GM19025 (cell line): ENCODE data around the gene LCP2.
A peak's percentile ranks its signal among the peaks of the same experiment; 100 is the strongest.

Source experiments
- ATAC-seq: cut with Tn5 transposase; IDR thresholded peaks from one replicate; pipeline ENCODE4 v1.9.1; 2021; ENCODE audit warnings: mild to moderate bottlenecking, low read depth, moderate library complexity; ENCODE audit not compliant: unreplicated experiment

LCP2 gene

GRCh38 chr5:170317499-170317898 is 19.9 kb upstream of the LCP2 start:
- no peak for ATAC-seq

DNA sequence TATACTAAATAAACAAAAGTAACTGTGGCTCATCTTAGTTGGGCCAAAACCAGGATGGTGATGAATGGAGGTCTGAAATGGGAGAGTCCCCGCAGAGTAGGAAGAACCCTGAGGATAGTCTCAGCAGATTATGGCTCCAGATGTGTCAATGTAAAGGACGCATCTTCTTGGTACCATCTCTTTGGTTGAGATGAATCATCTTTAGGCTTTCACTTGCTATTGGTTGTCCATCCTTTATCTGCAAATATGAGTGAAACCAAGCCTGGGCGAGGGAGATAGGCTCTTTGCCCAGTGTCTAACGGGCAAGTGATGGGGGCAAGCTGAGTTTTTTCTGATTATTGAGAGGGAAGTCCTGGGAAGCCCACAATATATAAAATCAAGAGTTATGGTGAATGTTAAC is 19.4 kb upstream of the LCP2 start:
- ATAC-seq = no peak

DNA sequence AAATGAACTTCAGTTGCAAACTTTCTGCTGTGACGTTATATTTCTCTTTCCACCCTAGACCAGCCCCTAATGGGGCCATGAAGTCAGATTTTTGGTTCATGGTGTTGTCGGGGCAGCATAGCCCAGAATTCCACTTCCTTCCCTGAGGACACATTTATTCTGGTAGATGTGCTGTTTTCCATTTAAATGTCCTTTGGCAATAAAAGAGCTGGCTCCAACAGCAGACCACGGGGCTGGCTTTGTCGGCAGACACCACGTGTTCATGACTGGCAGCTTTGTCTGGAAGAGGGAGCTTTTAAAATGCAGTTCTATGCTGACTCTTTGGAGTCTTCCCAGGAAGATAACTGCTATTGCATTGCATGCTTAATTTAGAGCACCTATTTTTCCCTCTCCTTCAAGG is 17.6 kb upstream of the LCP2 start:
- ATAC-seq = no peak

DNA sequence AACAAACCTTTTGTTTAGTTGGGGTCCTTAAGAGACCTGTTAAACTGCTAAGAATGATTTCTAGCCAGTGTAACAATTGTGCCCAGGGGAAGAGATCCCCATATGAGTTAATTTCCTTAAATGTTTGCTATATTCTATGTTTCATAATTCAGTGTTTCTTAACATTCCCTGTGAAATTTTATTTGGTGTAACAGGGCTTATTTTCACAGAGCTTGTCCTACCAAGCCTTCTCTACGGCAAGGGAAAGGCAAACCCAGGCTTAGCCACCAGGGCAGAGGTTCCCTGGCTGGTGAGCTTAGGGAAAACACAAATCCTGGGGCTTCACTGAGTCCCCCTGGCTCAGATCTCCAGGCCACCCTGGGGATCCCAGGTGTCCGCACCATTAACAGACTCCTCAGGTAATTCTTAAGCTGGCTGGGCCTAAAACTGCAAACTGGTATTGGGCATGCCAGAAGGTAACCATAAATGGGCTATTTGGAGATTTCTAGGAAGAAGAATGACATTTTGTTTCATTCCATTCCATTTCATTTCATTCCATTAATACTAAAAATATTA is 17.0 kb upstream of the LCP2 start:
- ATAC-seq = no peak

- ATAC-seq = no peak
Measured at GRCh38 chr5:170313816-170314215, 16.2 kb upstream of the LCP2 start.

DNA sequence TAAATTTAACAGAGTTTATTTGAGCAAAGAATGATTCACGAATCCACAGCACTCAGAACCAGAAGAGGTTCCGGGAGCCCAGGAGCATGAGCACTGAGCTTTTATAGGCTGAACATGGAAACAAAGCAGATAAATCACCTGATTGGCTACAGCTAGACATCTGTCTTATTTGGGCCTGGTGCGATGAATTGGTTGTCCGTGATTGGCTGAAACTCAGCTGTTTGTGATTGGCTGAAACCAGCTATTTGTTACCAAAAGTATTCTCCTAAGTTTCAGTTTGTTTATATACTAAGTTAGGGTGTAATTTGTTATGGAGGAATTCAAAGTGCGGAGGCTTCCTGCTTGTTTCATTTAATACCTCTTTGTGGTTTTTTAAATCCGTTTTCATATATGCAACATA is 15.8 kb upstream of the LCP2 start:
- ATAC-seq = no peak

DNA sequence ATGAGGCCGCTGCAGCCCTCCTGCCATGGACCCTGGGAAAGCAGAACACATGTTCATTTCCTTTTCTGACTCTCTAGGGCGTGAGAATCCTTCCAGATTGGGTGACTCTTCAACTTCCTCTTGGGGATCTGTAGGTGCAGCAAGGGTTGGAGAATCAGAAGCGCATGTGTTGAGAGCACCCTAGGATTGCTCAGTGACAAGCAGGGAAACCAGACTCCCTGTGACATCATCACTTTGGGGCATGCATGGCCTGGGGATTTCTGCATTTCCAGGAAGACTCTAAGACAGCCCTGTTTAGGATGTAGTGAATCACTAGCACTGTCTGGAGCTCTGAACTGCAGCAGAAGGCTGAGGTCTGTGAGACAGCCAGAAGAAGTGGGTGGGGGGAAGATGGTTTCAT is 15.1 kb upstream of the LCP2 start:
- ATAC-seq = peak; percentile 68

DNA sequence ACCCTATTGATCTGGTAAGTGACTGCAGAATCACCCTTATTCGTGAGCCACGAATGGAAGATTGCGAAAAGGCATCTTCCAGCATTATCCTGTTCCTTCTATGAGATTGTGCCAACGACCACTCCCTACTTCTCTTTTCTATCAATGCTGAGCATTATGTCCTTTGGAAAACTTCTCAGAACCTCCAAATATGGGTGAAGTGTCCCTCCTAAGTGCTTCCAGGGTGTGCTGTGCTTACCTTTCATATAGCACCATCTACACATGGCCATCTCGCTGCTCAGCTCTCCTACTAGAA is 14.7 kb upstream of the LCP2 start:
- ATAC-seq = no peak

DNA sequence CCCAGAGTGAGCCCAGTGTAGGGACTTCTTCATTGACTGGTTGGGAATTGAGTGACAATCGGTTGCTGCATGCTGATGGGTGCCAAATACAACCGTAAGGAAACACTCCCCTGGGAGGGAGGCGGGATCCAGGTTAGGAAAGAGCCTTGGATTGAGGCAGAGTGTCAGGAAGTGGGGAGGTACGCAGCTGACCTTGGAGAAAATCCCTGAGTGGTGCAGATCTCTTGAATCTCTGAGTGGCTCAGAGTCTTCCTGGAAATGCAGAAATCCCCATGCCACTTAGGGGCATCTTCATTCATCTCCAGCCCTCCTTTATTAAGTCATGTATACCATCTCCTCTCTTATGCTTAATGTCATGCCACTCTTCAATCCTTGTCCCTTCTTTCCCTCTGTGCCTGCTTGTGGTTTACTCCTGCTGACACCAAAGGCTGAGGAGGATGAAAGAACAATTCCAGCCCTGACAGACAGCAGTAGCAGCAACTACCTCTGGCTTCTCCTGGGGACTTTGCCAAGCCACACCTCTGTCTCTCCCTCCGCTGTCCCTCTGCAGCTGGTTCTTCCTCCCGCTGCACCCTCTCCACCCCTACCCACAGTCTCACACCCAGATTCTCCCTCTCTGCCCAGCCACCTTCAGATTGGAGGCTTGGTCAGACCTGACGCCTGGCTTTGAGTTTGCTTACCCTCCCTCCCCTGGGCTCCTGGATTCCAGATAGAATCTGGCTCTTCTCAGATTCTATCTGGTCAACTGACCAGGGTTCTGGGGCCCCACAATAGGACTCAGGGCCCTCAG is 14.1 kb upstream of the LCP2 start:
- no peak for ATAC-seq

GRCh38 chr5:170310256-170310926 is 12.8 kb upstream of the LCP2 start:
- no peak for ATAC-seq

- no peak for ATAC-seq
Measured at GRCh38 chr5:170308686-170309085, 11.1 kb upstream of the LCP2 start.

DNA sequence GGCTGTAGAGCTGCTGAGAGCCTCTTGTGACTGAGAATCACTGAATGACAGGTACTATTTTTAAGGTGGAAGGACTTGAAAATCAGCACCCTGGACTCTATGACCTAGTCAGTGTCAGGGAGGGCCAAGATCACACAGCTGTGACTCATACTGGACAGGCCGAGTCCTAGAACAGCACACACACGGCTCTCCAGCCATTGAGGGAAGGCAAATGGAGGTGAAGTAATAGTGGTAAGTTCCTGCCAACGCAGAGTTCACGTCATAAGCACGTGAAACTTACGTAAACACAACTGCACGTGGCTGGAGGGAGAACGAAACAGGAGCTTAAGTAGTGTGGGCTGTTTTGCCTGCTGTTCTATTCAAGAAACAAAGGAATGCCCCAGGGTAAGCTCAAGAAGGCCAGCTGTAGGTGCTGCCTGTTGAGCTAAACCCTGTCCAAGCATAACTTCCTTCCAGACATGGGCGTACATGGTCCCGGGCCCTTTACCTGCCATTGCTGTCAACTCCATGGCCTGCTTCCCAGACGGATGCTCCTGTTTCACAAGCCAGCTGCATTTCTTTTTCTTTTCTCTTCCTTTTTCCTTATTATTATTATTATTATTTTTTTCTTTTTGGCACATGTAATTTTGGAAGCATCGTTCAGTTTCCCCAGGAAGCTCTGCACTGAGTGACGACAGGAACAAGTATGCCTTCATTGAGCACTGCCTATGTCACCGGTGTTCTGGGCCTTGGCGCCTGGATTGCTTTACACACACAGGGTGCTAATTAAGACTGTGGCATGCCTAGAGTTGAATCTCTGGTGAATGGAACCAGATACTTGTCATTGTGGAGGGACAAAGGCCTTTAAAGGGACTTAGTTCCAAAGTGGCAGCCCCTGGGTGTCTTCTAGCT is 10.2 kb upstream of the LCP2 start:
- ATAC-seq = no peak

DNA sequence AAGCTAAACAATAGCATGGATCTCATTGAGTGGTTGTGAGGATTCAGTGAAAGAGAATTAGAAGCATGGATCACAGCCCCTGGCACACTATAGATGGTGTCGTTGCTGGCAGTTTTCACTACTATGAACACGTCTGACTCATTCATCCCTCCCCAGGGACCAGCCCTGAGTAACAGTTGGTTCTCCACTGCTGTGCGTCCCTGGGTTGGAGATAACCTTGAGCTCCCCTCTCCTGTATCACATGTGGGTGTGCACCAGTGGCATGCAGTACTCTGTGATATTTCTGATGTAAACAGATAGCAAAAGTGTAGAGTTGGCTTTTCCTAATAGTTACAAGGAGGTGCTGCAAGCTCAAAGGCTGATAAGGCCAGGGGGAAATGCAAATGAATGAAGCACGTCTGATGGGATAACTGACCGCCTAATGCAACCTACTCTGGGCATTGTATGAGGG is 8.8 kb upstream of the LCP2 start:
- ATAC-seq = peak; percentile 60

DNA sequence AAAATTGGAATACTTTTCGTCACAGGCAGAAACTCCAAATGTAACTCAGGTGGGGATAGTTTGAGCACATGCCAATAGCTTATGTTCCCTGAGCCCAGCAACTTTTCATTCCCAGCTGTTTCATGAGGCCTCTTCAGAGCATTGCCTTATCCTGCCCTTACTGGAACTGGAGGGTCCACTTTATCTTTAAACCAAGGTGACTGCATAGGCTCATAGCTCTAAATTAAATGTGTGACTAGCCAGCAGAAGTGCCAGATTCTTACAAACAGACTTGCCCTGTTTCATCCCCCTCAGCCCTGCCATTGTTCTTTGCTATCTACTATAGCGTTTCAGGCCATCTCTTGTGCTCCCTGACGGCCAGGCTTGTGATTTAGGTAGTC is 8.1 kb upstream of the LCP2 start:
- no peak for ATAC-seq

- ATAC-seq = no peak
Measured at GRCh38 chr5:170305016-170305645, 7.6 kb upstream of the LCP2 start.

DNA sequence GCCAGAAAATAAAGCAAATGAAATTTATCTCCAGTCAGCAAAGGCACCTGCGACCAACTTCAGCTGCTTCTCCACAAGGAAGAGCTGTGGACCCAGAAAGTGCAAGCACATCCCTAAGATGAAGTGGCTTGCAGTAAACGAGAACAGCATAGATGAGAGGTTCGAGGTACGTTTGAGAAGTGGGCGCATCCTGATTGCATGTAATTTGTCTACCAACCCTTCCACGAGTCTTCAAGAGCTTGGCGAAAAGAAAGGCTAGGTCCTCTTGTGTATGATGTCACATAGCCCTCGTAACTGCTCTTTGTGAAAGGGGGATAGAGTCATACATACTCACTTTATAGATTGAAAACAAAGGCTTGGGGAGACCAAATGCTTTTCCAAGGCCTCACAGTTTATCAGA is 6.0 kb upstream of the LCP2 start:
- ATAC-seq = no peak

- ATAC-seq = peak; percentile 76
Measured at GRCh38 chr5:170302653-170303501, 5.3 kb upstream of the LCP2 start.

DNA sequence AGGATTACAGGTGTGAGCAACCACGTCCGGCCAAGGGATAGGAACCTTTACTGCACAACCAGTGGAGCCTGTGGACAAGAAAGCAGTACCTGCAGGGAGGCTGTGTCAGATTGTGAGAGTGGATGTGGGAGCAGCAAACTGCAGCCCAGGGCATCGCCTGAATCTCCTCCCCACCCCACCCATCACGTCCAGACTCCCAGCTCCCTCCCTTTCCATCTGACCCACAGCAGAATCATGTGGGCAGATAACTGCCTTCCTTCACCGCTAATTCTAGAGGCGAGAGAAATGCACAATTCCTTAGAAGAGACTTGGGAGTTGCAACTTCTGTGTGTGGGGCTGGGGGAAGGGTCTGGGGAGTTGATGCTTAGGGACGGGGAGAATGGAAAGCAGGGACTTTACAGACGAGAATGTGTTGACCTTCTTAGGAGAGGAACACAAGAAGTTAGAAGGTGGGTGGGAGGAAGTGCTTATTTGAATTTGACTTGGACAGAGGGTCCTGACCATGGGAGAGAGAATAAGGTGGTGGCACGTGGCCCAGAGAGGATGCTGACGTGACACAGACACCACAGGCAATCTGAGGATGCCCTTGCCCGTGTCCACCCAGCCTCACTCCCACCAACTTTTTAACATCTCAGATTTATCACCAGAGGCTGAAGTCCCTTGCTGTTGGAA is 4.5 kb upstream of the LCP2 start:
- ATAC-seq = no peak

GRCh38 chr5:170301149-170301548 is 3.6 kb upstream of the LCP2 start:
- ATAC-seq = no peak
